Activated T-cell treated with anti-CD3 and anti-CD28 coated beads for 1 hour (primary cell): ENCODE measurements around the gene SRRT.
"Not testable (repeated sequence)": the region's sequence is repeated elsewhere in the genome, so short reads cannot be mapped to it uniquely, and the experiment has no call there.

Experiments
- DNase-seq: peaks from one replicate; pipeline ENCODE4 v3.0.0-alpha.2; 2020; ENCODE audit warnings: low read depth

SRRT gene

DNA sequence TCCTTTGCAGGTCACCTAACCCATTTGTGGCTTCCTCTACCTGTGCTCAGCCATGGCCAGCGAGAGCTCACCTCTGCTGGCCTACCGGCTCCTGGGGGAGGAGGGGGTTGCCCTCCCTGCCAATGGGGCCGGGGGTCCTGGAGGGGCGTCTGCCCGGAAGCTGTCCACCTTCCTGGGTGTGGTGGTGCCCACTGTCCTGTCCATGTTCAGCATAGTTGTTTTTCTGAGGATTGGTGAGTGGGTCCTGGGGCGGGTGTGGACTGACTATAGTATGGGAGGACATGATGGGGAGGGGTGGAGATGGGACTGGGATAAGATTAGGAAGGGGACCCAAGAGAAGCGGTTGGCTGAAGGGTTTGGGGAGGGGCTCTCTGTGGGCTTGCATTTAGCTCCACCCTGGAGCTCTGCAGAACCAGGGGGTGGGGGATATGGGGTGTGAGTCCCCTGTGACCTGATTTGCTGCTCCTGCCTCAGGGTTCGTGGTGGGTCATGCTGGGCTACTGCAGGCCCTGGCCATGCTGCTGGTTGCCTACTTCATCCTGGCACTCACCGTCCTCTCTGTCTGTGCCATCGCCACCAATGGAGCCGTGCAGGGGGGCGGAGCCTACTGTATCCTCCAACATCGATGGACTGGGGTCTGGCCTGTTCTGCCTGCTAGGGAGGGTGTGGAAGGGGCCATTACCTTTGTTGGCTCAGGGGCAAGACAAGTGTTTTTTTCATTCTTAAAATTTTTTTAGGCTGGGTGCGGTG is 20.6 kb upstream of the SRRT start:
- no peak for DNase-seq

DNA sequence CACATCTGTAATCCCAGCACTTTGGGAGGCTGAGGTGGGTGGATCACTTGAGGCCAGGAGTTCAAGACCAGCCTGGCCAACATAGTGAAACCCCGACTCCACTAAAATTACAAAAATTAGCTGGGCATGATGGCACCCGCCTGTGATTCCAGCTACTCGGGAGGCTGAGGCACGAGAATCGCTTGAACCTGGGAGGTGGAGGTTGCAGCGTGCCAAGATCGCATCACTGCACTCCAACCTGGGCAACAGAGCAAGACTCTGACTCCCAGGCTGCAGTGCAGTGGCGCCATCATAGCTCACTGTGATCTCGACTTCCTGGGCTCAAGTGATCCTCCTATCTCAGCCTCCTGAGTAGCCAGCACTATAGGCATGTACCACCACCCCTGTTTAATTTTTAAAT is 20.0 kb upstream of the SRRT start:
- not testable (repeated sequence) for DNase-seq

GRCh38 chr7:100855515-100855914 is 19.4 kb upstream of the SRRT start:
- no peak for DNase-seq

GRCh38 chr7:100856871-100857282 is 18.0 kb upstream of the SRRT start:
- no peak for DNase-seq

GRCh38 chr7:100859856-100860255 is 15.0 kb upstream of the SRRT start:
- DNase-seq, result no peak

DNA sequence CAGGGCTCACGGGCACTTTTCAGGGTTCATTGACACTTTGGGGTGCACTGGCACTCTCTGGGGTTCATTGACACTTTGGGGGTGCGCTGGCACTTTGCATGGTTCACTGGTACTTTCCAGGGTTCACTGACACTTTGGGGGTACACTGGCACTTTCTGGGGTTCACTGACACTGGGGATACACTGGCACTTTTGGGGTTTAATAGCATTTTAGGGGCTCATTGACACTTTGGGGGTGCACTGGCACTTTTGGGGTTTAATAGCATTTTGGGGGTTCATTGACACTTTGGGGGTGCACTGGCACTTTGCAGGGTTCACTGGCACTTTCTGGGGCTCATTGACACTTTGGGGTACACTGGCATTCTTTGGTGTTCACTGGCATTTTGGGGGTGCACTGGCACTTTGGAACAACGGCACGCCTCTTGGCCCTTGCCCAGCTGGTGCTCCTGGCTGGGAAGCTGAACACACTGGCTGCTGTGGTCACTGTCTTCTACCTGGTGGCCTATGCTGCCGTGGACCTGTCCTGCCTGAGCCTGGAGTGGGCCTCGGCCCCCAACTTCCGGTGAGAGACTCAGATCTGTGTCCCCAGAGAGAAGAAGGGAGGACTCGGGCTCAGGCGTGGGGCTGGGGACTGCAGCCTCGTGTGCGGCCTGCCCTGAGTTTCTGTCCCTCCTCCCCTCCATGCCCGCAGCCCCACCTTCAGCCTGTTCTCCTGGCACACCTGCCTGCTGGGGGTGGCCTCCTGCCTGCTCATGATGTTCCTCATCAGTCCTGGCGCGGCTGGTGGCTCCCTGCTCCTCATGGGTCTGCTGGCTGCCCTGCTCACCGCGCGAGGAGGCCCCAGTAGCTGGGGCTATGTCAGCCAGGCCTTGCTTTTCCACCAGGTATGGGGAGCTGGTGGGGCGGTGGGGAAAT is 13.9 kb upstream of the SRRT start:
- no peak for DNase-seq

GRCh38 chr7:100861616-100861985 is 13.3 kb upstream of the SRRT start:
- no peak for DNase-seq

GRCh38 chr7:100863406-100863950 is 11.4 kb upstream of the SRRT start:
- no peak for DNase-seq

DNA sequence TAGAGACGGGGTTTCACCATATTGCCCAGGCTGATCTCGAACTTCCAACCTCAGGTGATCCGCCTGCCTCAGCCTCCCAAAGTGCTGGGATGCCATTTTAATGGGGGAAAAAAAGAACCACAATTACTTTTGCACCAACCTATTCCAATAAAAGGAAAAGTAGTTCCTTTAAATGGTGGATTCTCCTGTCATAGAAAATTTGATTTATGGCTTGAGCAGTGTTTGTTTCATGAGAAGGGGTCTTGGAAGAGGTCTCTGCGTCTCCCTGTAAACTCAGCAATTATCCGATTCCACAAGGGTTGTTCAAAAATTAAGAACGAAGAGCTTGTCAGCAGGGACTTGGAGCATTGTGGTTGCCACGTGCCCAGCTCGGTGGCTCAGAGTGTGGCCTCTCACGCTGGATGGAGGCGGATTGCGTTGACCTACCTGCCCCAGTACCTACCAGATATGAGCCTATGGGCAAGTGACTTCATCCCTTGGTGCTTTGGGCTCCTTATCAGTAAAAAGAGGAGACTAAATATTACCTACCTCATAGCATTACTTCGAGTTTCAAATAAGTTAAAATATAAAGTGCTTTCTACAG is 10.5 kb upstream of the SRRT start:
- DNase-seq, result no peak

DNA sequence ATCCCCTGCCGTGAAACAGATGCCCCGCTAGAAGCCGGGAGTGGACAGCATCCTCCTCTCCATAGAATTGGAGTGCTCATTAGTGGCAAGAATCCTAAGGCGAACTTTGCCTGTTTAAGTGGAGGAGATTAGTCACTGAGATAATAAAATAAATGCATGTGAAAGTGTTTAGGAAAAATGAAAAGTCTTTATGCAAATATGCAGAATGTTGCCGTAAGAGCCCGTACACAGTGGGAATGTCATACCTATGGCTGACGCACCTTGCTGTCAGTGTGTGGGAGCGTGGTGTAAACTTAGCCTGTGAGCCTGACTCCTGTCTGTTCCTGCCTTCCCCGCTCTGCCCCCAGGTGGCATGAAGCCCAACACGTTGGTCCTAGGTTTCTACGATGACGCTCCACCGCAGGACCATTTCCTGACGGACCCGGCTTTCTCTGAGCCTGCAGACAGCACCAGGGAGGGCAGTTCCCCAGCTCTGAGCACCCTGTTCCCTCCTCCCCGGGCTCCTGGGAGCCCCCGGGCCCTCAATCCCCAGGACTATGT is 9.5 kb upstream of the SRRT start:
- no peak for DNase-seq

DNA sequence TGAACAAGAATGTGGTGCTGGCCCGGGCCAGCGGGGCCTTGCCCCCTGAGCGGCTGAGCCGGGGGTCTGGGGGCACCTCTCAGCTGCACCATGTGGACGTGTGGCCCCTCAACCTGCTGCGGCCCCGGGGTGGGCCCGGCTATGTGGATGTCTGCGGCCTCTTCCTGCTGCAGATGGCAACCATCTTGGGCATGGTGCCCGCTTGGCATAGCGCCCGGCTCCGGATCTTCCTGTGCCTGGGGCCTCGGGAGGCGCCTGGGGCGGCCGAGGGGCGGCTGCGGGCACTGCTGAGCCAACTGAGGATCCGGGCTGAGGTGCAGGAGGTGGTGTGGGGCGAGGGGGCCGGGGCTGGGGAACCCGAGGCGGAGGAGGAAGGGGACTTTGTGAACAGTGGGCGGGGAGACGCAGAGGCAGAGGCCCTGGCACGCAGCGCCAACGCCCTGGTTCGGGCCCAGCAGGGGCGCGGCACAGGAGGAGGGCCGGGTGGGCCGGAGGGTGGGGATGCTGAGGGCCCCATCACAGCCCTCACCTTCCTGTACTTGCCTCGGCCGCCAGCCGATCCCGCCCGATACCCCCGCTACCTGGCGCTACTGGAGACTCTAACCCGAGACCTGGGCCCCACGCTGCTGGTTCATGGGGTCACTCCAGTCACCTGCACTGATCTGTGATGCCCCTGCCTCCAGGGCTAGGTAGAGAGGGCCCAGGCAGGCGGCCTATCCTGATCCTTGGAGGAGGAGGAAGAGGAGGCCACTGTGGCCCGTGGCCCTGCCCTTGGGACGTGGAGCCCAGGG is 8.8 kb upstream of the SRRT start:
- DNase-seq, result no peak

DNA sequence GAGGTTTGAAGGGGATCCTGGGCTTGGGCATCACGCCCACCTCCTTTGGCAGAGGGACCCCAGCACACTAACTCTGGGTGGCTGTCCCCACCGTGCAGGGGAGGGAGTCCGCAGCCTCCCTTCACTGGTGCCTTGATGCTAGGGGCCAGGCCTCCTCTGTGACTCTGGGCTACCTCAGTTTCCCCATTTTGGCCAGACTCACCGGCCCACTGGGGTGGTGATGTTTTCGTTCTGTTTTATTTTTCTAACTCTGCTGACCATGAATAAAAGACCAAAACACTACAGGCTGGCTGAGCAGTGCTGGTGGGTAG is 8.2 kb upstream of the SRRT start:
- no peak for DNase-seq

GRCh38 chr7:100867040-100867775 is 7.7 kb upstream of the SRRT start, which contains the start of gene TRIP6:
TSS of gene TRIP6 (plus strand) at chr7:100867387. CDS start at chr7:100867498, 111 bp downstream.
- DNase-seq, result no peak

DNA sequence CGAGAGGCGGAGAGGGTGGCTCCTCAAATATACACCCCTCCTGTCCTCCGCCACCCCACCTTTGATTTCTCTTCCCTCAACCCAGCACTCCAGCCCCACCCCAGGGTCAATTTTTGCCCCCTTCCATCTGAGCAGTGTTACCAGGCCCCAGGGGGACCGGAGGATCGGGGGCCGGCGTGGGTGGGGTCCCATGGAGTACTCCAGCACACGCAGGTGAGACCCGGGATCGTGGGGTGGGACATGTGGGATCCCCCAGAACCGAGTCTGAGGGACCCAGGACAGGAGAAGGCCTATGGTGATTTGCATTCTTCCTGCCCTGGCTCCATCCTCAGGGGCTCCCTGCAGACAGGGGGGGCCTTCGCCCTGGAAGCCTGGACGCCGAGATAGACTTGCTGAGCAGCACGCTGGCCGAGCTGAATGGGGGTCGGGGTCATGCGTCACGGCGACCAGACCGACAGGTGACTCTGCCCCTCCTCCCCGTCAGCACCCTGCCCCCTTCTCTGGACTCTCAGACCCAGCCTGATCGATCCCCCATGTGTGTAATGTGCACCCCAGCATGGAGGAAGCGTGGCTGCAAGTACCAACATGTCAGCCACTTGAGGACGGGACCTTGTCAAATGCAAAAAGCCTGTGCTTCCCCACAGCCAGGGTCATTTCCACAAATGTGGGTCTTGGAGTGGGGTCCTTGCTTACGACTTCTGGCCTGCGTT is 7.0 kb upstream of the SRRT start:
- DNase-seq, result no peak

- DNase-seq, result no peak
These were observed 1.2 kb upstream of the SRRT start for GRCh38 chr7:100873599-100874299.

DNA sequence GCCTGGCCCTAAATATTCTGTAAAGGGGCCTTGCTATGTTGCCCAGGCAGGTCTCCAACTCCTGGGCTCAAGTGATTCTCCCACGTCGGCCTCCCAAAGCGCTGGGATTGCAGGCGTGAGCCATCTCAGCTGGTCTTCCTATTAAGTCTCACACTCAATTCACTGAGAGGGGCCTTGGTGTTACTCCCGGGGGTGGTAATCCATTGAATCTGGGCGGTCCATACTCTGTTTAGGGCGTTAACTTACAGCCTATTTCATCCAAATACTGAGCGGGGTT is 665 bp upstream of the SRRT start:
- DNase-seq, result no peak

GRCh38 chr7:100875356-100875751 is 451 bp downstream of the SRRT start:
- no peak for DNase-seq

- DNase-seq, result no peak
These were observed 3.1 kb downstream of the SRRT start for GRCh38 chr7:100878013-100878412.

DNA sequence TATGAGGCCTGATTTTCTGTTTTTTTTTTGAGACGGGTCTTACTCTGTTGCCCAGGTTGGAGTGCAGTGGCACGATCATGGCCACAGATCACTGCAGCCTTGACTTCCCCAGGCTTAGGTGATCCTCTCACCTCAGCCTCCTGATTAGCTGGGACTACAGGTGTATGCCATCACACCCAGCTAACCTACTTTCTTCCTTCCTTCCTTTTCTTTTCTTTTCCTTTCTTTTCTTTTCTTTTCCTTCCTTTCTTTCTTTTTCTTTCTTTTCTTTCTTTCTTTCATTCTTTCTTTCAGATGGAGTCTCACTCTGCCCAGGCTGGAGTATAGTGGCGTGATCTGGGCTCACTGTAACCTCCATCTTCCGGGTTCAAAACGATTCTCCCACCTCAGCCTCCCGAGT is 3.8 kb downstream of the SRRT start:
- no peak for DNase-seq

GRCh38 chr7:100879685-100880261 is 4.9 kb downstream of the SRRT start:
- no peak for DNase-seq
